CD4-positive, alpha-beta T cell (primary cell): ENCODE data around the gene HEPN1. TPM values are rescaled to one million over a fixed set of nuclear protein-coding genes. Genes with fewer than 3 reads are reported as not detected.

Experiments
- ATAC-seq: fragments of 200-7000 bp; cut with Tn5 transposase; one replicate; pipeline ENCODE4 v1.10.0; 2022; ENCODE audit warnings: mild to moderate bottlenecking; ENCODE audit not compliant: poor library complexity
- CTCF ChIA-PET: fragments of 350-600 bp; sonication (Branson Sonifier 250); formaldehyde crosslinking; loops from one replicate; lab custom pipeline; 2021; ENCODE audit warnings: antibody characterized with exemption, inconsistent platforms; lab: Charles Lee
- POLR2A ChIA-PET: fragments of 350-600 bp; sonication (Branson Sonifier 250); formaldehyde crosslinking; loops from one replicate; lab custom pipeline; 2021; ENCODE audit warnings: antibody characterized with exemption, inconsistent platforms; lab: Charles Lee
- DNase-seq, 14 experiments: peaks; one replicate each; pipeline ENCODE4 v3.0.0-alpha.2; 2013 to 2020; ENCODE audit warnings: mixed read lengths in 2 of 14
- H3K27ac ChIP-seq, 2 donors: one replicate each; pipeline versions ENCODE4 v1.5.1 to v1.7.0; 2013; ENCODE audit warnings: low read length in 2 of 2, low read depth in 1 of 2, mild to moderate bottlenecking in 1 of 2
- H3K27me3 ChIP-seq, 2 experiments: 1 replicate in 1 of 2; 2 replicates in 1 of 2; pipeline versions ENCODE4 v1.6.1 to v1.7.0; 2013; ENCODE audit warnings: low read length in 2 of 2, control low read depth in 1 of 2, mild to moderate bottlenecking in 1 of 2, moderate library complexity in 1 of 2; ENCODE audit not compliant: insufficient read depth in 2 of 2, control insufficient read depth in 1 of 2
- H3K36me3 ChIP-seq: one replicate; pipeline ENCODE4 v1.6.1; 2013; ENCODE audit warnings: low read length, control low read depth; ENCODE audit not compliant: insufficient read depth
- H3K4me1 ChIP-seq: one replicate; pipeline ENCODE4 v1.6.1; 2013; ENCODE audit warnings: low read length, control low read depth; ENCODE audit not compliant: insufficient read depth
- H3K4me3 ChIP-seq: one replicate; pipeline ENCODE4 v1.5.1; 2013; ENCODE audit warnings: mild to moderate bottlenecking, low read length, moderate library complexity
- H3K9me3 ChIP-seq, 2 experiments: 1 replicate in 1 of 2; 2 replicates in 1 of 2; pipeline versions ENCODE4 v1.6.1 to v1.7.0; 2013; ENCODE audit warnings: low read length in 2 of 2, mild to moderate bottlenecking in 2 of 2, control low read depth in 1 of 2, moderate library complexity in 1 of 2; ENCODE audit not compliant: control insufficient read depth in 1 of 2, insufficient read depth in 1 of 2
- H3K27ac Mint-ChIP-seq: one replicate; pipeline ENCODE4 v1.8.0; 2020; ENCODE audit warnings: mixed read lengths
- H3K27me3 Mint-ChIP-seq: one replicate; pipeline ENCODE4 v1.8.0; 2021; ENCODE audit warnings: mixed read lengths
- H3K36me3 Mint-ChIP-seq: one replicate; pipeline ENCODE4 v1.8.0; 2021; ENCODE audit warnings: low read depth, mixed read lengths
- H3K4me1 Mint-ChIP-seq: one replicate; pipeline ENCODE4 v1.8.0; 2021; ENCODE audit warnings: low read depth, mixed read lengths
- H3K4me3 Mint-ChIP-seq: one replicate; pipeline ENCODE4 v1.8.0; 2020; ENCODE audit warnings: mild to moderate bottlenecking, mixed read lengths
- H3K9me3 Mint-ChIP-seq: one replicate; pipeline ENCODE4 v1.8.0; 2020; ENCODE audit warnings: mixed read lengths
- intact Hi-C, 2 experiments: fragments of 100-400 bp; cut with DNase I in 1 of 2; cut with micrococcal nuclease in 1 of 2; formaldehyde crosslinking; loops; one replicate each; pipeline versions ENCODE4 v1.15.1 to v1.9.0; 2023 to 2025; cut with DNase I, micrococcal nuclease
- total RNA-seq, 174 experiments: library from RNA in 2 of 174; stranded (reverse) in 2 of 174; gene quantifications; one replicate each; pipeline ENCODE4 v1.2.3 and lab custom pipeline; 2021 to 2026
- TF ChIP-seq, protein P1 (sequence below): fragments of 200-600 bp; IDR thresholded peaks from one replicate; pipeline ENCODE4 v1.8.0; 2022; ENCODE audit warnings: antibody characterized with exemption, mild to moderate bottlenecking

HEPN1 gene
- total RNA-seq, 2 experiments from 2014 or later: not detected

DNA sequence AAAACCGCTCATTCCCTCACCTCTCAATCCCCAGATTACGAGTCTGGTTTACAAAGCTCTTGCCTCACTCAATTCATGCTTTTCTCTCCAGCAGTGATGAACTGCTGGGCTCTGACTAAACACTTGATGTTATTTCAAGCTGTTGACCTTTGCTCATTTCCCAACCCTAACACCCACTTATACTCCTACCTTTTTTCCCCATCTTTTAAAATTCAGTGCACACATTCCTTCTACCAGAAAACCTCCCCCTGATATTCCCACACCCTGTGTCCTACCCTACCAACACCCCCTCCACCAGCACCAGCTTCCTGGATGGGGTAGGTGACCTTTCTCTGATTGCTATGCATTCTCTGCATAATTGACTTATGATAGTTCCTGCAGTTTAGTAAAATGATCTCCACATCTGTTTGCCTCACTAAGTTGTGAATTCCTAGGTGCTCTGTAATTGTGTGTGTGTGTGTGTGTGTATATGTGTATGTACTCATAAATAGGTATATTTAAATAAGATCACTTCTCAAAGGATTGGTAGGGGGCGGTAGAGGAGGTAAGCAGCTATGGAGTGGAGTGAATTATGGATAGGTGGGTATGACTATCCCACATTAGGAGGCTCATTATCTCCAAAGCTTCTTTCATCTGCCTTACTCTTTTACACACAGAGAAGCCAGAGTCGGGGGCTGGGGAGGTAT lies 16.0 kb downstream of the HEPN1 start:
- no peak overlapping the region for H3K27ac ChIP-seq
- H3K9me3 ChIP-seq: no peaks in the 10 kb centered on the region
- TF ChIP-seq, protein P1, sequence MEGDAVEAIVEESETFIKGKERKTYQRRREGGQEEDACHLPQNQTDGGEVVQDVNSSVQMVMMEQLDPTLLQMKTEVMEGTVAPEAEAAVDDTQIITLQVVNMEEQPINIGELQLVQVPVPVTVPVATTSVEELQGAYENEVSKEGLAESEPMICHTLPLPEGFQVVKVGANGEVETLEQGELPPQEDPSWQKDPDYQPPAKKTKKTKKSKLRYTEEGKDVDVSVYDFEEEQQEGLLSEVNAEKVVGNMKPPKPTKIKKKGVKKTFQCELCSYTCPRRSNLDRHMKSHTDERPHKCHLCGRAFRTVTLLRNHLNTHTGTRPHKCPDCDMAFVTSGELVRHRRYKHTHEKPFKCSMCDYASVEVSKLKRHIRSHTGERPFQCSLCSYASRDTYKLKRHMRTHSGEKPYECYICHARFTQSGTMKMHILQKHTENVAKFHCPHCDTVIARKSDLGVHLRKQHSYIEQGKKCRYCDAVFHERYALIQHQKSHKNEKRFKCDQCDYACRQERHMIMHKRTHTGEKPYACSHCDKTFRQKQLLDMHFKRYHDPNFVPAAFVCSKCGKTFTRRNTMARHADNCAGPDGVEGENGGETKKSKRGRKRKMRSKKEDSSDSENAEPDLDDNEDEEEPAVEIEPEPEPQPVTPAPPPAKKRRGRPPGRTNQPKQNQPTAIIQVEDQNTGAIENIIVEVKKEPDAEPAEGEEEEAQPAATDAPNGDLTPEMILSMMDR: no peak
- Mint-ChIP-seq H3K4me1 (peaks cover 5% of the 10 kb centered on the region), H3K4me3 (no peak overlapping the region), H3K9me3 (no peaks in the 10 kb centered on the region), H3K27me3 (no peaks in the 10 kb centered on the region), H3K27ac (no peak overlapping the region), H3K36me3 (no peaks in the 10 kb centered on the region)
- H3K27me3 ChIP-seq: no peaks in the 10 kb centered on the region
- H3K36me3 ChIP-seq: no peaks in the 10 kb centered on the region
- CTCF ChIA-PET: no interaction called here
- ATAC-seq (no peak), DNase-seq (no peak)
- intact Hi-C loops: no loop called here
- H3K4me1 ChIP-seq: no peaks in the 10 kb centered on the region
- POLR2A ChIA-PET: interaction anchor here (1.1 kb wide), 2 partner anchors 9 to 16 kb away, joined by 3 read pairs; no protein-coding TSS in a partner anchor
- H3K4me3 ChIP-seq: no peak overlapping the region

DNA sequence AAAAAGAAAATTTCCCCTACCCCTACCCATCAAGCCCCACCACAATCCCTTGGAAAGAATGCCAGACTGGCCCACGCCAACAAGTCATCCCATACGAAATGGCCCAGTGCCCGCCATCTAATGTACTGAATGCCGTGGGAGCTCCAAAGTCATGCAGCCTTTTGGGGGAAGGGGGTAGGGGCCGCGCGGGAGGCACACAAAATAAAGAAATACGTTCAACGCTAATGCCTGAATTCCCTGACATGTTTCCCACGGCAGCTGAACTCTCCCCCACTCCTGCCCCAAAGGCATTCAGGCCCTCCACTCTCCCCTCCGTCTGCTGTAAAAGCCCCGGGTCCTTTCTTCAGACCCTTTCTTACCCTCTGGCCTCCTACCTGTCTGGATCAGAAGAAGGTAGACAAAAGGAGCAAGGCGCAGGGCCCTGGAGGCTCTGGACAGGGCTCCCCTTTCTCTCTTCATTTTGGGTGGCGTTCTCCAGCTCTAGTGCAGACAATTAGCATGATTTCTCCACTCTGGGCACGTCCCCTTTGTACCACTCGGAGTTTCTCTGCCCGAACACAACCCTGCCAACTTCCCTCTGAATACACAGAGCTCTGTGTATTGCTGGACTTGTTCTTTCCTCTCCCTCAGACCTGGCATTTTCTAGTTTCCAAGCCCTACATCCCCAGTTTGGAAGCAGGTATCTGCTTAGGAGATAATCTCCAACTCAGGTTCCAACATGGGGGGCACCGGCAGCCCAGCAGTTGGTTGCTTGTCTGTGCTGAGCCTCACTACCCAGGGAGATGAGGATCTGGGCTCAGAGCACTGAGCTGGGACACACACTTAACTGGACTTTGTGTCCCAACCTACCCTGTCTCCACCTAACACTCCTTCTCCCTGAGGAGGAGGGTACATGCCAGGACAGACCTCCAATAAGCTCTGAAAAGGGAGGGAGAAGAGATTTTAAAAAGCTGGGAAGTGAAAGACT lies 16.8 kb downstream of the HEPN1 start, which contains the start of gene HEPACAM:
Gene HEPACAM, minus strand, starts transcription at position 500 of the 967 bp plus-strand sequence. Its CDS starts 41 bp downstream, at position 459.
- no peaks in the 10 kb centered on the region for H3K36me3 ChIP-seq
- Mint-ChIP-seq H3K9me3 (no peaks in the 10 kb centered on the region), H3K4me1 (peaks cover under 1% of the 10 kb centered on the region), H3K27me3 (no peaks in the 10 kb centered on the region), H3K27ac (no peak within 1 kb of the TSS), H3K4me3 (no peak within 1 kb of the TSS), H3K36me3 (no peaks in the 10 kb centered on the region)
- no peak within 1 kb of the TSS for H3K27ac ChIP-seq
- no peak for DNase-seq
- ChIA-PET CTCF (no interaction called here), POLR2A (no interaction called here)
- TF ChIP-seq, protein P1: no peak
- H3K4me1 ChIP-seq: no peaks in the 10 kb centered on the region
- H3K4me3 ChIP-seq: no peak within 1 kb of the TSS
- H3K9me3 ChIP-seq: no peaks in the 10 kb centered on the region
- intact Hi-C loops: no loop called here
- no peaks in the 10 kb centered on the region for H3K27me3 ChIP-seq
- no peak for ATAC-seq

DNA sequence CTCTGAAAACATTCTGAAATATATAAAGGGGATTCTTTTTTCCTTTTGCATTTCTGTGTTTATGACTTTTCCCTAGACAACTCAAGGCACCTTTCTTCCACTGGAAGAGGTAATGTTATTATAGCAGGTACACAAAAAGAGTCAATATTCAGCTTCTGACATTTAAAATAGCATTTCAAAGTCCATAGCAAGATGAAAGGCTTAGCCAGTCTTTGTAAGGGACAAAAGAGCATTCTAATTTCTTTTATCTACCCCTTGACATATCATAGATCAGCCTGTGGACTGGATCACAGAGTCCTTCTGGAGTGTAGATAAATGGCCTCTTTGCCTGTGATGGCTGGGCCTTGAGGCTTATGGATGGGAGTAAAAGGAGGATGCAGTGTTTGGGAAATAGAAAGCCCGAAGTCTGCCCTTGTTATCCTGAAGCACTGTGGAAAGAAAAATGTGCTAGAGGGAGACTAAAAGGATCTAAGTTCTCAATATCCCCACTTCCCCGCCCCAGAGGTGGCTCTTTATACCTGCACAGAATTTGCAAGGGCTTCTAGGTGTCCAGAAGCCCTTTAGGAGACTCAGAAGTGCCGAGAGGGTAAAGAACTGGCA lies 18.4 kb downstream of the HEPN1 start:
- Histone ChIP-seq H3K27me3 (no peaks in the 10 kb centered on the region), H3K36me3 (no peaks in the 10 kb centered on the region), H3K27ac (no peak overlapping the region), H3K4me3 (no peak overlapping the region), H3K4me1 (no peaks in the 10 kb centered on the region), H3K9me3 (no peaks in the 10 kb centered on the region)
- Mint-ChIP-seq H3K27ac (no peak overlapping the region), H3K9me3 (no peaks in the 10 kb centered on the region), H3K4me3 (no peak overlapping the region), H3K4me1 (no peaks in the 10 kb centered on the region), H3K27me3 (no peaks in the 10 kb centered on the region), H3K36me3 (no peaks in the 10 kb centered on the region)
- intact Hi-C loops: no loop called here
- no peak for DNase-seq
- TF ChIP-seq, protein P1: no peak
- no peak for ATAC-seq
- ChIA-PET CTCF (no interaction called here), POLR2A (no interaction called here)
